IPS DF 4.7 (cell line): ENCODE measurements around the gene IFNB1.

Experiments used
- DNase-seq: peaks from one replicate; pipeline ENCODE4 v3.0.0-alpha.2; 2013; ENCODE audit warnings: low spot score; ENCODE audit errors: extremely low read depth

The IFNB1 gene

DNA sequence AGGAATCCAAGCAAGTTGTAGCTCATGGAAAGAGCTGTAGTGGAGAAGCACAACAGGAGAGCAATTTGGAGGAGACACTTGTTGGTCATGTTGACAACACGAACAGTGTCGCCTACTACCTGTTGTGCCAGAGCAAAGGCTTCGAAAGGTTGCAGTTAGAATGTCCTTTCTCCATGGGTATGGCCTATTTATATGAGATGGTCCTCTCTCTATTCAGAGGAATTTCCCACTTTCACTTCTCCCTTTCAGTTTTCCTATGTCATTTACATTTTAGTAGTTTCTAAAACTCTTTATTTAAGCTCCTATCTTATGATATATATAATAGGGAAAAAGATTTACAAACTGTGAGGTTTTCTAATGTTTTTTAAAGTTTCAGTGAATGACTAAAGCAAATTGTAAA lies at the start of gene IFNB1:
Gene IFNB1 (minus strand): TSS at position 162 of the 400 bp plus-strand sequence. CDS start 73 bp downstream, at position 89.
- DNase-seq = no peak

DNA sequence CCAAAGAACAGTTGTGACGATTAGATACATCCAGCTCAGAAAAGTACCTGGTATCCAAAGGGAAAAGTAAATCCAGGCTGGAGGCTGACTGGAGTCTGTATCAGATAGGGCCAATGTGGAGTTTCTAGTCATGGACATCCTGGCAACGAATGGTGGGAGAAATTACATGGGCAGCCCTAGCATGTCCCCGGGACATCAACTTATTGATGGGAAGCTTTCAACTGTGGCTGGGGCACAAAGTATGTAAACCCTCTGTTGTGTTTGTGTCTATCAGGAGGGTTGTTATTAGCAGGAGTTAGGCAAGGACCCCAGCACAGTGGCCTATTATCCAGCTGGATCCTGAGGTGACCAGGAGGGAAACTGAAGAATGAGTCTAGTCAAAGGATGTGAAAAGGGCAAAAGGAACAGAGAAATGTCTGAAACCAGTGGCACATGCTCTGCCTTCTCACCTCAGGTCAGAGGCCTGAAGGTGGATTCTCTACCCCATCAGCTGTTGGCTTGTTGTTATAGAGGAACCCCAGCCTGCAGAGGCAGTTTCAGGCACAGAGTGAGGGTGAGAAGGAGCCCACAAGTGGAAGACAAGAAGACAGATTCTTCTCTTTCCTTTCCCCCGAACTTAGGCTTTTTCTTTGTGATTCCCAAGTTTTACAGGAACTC lies 44.0 kb upstream of the IFNB1 start:
- DNase-seq = no peak

DNA sequence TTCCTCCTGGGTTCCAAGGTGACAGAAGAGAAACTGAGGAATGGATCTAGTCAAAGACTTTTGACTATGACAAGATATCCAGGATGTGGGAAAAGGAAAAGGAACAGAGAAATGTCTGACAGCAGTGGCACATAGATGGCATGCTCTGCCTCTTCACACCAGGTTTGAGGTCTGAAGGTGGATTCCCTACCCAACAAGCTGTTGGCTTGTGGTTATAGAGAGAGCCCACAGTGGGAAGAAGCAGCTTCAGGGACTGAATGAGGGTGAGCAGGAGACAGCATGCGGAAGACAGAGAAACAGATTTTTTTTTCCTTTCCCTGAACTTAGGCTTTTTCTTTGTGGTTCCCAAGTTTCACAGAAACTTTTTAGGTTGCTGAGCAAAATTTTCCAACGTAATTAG lies 43.3 kb upstream of the IFNB1 start:
- DNase-seq = no peak

DNA sequence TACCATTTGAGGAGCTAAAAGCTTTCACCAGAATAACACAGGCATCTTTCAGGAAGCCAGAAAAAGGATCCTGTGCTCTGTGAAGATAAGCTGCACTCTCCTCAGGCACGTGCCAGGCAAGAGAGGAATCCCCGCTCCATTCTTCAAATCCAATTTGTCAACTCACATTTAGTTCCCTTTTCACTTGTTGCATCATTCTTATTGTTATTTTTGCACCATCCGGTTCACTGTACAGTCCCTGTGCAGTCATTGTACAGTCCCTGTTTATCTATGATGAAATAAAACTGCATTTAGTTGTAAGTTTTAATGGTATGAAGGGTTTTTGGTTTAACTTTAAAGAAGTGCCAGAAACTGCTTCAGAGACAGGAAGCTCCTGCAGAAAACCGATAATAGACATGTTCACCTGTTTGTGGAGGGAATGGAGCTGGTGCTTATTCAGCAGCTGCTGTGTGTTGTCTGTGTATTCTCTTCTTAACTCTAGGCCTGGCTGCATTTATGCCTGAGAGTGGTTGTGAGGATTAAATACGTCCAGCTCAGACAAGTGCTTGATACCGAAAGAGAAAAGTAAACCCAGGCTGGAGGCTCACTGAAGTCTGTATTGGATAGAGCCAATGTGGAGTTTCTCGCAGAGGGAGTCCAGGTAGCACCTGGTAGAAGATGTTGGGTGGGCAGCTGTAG lies 41.5 kb upstream of the IFNB1 start:
- no peak for DNase-seq

DNA sequence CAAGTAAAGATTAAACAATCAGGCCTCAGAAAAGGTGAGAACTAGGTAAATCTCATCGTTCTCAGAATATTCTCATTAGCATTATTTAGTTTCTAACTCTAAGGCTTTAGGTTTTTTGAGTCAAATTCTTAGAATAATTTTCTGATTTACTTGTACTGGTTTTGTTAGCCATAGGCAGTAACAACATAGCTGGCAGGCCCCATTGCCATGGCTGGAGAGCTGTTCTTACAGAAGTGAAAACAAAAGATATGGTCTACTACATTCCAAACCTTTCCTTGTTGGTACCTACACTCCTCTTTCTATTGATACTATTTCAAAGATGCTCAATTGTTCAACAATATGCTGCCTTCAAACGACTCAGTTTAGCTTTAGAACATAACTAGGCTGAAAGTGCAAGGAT lies 36.6 kb upstream of the IFNB1 start:
- no peak for DNase-seq

DNA sequence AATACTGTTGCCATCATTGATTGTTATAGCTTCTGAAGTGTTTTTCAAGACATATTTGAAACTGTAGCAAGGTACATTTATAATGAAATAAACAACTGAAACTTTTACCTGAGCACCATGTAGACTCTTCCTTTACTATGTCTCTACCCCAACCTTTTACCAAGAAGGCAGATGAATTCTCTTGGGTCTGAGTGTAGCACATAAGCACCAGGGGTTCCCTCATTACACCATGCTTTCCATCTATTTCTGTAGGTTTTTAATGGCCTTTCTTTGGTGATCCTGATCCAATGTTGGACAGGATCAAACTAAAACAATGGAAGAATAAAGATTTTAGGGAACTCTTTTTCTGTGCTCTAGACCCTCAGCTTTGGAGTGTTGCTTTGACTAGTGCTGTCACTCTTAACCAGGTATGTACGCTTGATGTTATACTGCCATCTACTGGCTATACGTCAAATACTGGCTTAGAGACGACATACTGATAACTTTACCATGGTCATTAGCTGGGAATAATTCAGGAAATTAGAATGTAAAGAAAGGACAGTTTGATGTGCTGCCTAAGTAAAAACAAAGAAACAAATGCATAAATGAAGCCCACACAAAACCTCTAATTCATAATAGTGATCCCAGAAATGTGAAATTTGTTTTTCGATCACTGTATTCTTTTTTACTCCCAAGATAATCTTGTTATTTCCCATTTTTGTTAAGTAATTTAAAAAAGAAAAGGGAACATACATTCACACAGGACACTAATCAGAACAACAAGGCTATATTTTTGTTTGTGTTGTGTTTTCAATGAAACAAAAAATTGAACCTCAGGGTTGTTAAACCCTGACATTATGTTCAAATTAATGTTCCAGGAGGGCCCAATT lies 33.2 kb upstream of the IFNB1 start:
- peak; percentile 44 for DNase-seq

DNA sequence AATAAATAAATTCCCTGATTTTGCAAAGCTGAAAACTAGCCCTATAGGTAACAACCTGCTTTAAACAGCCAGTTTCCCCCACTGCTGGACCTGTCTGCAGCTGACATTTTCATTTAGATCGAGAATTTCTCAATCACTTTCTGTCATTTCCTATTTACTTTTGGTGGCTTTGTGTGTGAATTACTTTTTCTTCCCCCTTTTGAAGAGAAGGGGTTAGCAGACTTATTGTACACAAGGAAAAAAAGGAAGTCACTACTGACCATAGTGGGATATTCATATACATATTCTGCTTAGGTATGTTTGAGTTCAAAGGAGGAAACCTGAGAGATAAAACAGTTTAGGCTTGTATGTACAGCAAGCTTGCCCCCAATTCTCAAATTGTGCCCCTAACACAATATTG lies 27.0 kb upstream of the IFNB1 start:
- no peak for DNase-seq

DNA sequence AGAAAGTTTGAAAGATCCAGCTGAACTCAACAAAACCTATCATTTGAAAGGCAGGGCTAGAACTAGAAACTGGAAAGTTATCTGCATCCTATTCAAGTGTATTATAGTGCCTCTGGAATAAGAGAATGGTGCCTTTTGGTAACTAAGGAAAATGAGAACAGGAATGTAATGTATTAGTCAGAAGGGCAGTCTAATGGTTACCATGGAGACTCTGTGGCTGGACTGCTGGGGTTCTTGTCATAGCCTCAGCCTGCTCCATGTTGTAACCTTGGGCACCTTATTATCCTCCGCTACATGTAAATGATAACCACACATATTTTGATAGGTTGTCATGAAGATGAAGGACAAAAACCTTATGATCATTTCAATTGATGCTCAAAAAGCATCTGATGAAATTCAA lies 24.6 kb upstream of the IFNB1 start:
- DNase-seq = no peak

DNA sequence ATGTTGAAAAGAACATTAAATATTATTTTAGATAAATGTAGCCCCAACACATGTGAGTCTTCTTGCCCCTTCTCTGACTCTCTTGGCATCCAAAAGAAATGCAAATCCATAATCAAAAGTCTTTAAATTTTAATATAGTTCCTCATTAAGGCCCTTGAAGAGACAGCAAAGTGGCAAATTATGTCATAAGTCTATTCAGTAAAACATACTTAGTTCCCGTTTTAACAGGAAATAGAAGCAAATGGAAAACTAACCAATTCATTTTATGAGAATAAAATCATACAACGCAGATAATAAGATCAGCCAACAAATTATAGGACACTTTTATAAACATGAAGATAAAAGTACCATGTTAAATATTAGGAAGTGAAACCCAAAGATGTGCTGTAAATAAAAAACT lies 20.1 kb upstream of the IFNB1 start:
- DNase-seq = no peak

DNA sequence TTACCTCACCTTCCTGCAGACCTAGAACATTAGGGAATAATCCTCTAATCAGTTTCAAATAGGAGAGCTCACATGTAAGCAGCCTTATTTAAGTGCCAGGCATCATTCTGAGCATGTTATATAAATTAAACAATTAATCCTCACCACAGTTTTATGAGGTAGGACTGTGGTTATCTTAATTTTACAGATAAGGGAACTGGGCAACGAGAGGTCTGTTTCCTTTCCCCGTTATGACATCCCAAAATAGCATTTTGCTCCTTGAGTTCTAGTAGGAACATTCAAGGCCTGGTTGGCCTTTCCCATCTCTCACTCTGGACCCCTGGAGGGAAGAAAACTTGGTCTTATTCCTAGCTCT lies 19.1 kb upstream of the IFNB1 start:
- no peak for DNase-seq

DNA sequence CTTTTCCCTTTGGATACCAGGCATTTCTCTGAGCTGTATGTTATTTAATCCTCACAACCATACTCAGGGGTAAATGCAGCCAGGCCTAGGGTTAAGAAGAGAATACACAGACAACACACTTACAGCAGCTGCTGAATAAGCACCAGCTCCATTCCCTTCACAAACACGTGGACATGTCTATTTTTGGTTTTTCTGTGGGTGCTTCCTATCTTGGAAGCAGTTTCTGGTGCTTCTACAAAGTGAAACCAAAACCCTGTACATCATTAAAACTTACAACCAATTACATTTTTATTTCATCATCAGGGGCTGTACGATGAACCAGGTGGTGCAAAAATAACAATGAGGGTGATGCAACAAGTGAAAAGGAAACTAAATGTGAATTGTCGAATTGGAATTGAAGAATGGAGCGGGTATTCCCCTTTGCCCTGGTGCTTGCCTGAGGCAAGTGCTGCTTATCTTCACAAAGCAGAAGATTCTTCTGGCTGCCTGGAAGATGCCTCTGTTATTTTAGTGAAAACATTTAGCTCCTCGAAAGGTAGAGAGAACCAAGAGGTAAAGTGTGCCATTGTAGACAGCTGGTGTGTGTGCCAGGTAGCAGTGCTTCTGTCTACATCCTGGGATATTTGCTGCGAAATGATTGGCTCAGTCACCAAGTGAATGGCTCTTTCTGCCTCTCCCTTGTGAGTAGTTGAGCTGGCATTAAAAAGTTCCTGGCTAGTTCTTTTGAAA lies 18.6 kb upstream of the IFNB1 start:
- no peak for DNase-seq

DNA sequence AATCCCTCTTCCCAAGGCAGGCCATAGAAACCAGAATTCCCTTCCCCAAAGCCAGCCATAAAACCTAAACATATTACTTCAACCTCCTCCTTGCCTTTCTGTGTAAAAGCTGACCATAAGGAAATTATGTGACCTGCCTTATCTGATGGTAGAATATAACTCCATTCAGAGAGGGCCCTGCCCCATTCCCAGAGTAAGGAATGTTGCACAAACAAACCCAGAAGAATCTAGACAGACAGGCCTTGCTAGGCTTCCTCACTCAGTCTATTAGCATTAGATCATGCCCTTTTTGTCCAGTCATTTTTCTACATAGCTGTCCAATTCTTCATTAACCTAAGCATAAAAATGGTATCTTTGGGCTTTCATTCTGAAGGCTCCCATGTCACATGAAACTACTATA lies 17.8 kb upstream of the IFNB1 start:
- no peak for DNase-seq

DNA sequence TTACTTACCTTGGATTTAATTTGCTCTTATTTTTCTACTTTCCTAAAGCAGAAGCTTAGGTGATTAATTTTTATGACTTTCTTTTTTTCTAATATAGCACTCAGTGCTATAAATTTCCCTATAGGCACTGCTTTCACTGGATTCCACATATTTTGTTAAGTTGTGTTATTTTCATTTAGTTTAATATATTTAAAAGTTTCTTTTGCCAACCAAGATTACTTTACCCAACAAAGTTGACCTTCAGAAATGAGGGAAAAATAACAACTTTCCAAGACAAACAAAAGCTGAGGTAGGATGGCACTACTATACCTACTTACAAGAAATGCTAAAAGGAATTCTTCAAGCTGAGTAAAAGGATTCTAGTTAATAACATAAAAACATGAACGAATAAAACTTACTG lies 8.8 kb upstream of the IFNB1 start:
- DNase-seq = no peak

DNA sequence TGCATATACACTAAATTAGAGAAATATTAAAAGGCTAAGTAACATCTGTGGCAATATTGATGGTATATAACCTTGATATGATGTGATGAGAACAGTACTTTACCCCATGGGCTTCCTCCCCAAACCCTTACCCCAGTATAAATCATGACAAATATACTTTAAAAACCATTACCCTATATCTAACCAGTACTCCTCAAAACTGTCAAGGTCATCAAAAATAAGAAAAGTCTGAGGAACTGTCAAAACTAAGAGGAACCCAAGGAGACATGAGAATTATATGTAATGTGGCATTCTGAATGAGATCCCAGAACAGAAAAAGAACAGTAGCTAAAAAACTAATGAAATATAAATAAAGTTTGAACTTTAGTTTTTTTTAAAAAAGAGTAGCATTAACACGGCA lies 7.3 kb upstream of the IFNB1 start:
- no peak for DNase-seq

DNA sequence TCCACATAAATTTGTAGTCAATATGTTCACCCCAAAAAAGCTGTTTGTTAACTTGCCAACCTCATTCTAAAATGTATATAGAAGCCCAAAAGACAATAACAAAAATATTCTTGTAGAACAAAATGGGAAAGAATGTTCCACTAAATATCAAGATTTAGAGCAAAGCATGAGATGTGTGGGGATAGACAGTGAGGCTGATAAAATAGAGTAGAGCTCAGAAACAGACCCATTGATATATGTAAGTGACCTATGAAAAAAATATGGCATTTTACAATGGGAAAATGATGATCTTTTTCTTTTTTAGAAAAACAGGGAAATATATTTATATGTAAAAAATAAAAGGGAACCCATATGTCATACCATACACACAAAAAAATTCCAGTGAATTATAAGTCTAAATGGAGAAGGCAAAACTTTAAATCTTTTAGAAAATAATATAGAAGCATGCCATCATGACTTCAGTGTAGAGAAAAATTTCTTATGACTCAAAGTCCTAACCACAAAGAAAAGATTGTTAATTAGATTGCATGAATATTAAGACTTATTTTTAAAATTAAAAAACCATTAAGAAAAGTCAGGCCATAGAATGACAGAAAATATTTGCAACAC lies 6.6 kb upstream of the IFNB1 start:
- DNase-seq = no peak

DNA sequence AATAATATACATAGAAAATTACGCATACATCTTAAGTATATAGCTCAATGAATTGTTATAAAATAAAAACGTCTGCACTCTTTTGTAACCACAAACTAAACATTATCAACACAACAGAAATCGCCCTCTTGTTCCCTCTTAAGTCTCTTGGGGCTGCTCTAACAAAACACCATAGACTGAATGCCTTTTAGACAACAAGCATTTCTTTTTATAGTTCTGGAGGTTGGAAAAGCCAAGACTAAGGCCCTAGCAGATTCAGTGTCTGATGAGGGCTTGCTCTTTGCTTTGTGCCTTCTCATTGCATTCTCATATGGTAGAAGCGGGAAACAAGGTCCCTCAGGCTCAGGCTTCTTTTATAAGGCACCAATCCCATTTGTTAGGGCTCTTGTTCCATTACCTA lies 4.9 kb upstream of the IFNB1 start:
- DNase-seq = no peak

DNA sequence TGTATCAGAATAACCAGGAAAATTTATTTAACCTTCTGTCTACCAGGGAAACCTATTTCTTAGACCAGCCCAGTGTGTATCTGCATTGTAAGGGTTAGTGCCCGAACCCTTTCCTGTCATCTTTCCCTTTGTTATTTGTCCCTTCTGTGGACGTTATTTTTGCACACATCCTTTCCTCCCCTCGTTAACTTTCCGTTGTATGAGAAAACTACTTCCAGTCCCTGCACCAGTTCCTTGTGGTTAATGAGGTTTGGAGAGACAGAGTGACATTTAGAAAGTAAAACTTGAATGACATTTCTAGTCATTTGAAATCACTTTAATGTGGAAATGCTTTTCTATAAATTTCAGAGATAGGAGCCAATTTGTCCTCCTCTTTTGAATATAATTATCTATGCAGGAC lies 4.3 kb upstream of the IFNB1 start:
- no peak for DNase-seq

DNA sequence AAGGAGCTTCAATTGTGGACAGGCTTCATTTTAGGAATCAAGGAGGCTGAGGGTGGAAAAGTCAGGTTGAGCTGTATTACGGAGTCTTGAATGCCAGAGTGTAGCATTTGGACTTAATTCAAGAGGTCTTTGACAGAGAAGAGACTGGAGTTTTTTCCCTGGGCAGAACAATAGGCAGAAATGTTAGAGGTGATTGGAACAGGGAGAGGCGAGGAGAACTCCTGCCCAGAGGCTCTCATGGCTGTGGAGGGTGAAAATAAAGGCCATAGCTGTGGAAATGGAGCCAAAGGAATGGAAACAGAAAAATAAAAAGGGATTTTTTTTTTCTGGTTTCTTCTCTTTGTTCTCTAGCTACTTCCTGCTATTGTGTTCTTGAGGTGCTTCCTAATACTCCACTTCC lies 3.7 kb upstream of the IFNB1 start:
- no peak for DNase-seq

DNA sequence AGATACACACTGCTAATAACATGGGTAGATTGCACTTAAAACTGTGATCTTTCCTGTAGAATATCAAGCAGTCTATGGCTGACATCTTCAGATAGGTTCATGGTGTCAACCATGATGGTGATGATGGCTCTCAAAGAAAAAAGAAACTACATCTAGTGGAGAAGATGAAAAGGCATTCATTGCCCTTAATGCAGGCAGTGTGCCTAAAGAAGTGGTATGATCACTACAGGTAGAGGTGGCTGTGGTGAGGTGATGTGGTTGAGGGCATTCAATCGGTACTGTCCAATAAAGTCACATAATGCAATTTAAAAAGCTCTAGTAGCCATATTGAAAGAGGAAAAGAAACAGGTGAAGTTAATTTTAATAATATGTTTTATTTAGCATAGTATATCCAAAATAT lies 3.1 kb upstream of the IFNB1 start:
- no peak for DNase-seq

DNA sequence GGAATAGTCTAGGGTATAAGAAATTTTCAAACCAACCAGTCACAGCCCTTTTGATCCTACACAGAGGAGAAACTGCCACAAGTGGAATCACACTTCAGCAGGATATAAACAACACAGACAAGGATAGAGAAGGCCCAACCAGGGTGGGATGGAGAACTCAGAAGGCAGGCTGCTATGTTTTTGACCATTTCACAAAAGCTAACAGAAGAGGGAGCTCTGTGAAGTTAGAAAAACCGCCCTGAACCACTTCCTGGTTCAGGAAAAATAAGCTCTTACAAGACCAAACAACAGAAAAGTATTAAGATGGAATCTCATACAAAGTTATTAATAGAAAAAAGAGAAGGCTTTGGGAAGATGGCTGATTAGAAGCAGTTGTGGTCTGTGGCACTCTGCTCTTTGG lies 960 bp upstream of the IFNB1 start:
- DNase-seq = no peak

DNA sequence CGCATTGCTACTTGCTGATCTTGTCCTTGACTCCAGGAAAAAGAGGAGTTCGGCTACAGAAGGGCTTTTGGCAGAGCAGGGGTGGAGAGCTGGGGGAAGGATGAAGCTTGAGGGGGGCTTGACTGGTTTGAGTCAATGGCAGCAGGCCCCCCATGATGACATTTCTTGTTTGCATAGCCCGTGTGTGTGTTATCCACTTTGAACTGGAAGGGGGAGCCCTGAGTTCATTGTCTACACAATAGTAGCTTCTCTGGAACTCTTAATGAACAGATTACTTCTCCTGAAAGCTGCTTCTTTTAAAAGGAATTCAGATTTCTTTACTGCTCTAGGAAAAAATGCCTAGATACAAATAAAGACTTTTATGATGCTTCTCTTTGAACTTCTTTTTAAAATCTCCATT lies 2.3 kb downstream of the IFNB1 start:
- DNase-seq = no peak

DNA sequence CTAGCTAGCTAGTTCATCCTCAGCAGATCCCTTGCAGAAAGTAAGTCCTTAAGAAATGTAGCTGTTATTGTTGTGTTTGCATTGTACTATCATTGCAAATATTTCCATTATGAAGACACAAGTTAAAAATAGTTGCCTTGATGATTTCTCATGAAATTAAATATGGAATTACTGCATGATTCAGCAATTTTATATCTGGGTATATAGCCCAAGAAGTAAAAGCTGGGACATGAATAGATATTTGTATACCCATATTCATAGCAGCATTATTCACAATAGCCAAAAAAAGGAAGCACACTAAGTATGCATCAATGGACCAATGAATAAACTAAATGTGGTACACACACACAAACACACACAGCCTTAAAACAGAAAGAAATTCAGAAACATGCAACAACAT lies 6.8 kb downstream of the IFNB1 start:
- no peak for DNase-seq
